ENCODE results near the gene DDX54. TPM values are rescaled to one million over a fixed set of nuclear protein-coding genes. Genes with fewer than 3 reads are reported as not detected.
"Not testable (repeated sequence)": the region's sequence is repeated elsewhere in the genome, so short reads cannot be mapped to it uniquely, and the experiment has no call there.

The DDX54 gene
- total RNA-seq, 1 experiment from 2014 or later: 24.4 TPM

GRCh38 chr12:113216027-113216426, 30.7 kb upstream of the DDX54 start:
- DNase-seq (ENCODE audit: low spot score): no peak

- DNase-seq (ENCODE audit: low spot score): peak; percentile 95
Observed at GRCh38 chr12:113214895-113215400, 29.7 kb upstream of the DDX54 start.

GRCh38 chr12:113211160-113211559, 25.9 kb upstream of the DDX54 start:
- DNase-seq (ENCODE audit: low spot score): no peak

- peak; percentile 63 for DNase-seq (ENCODE audit: low spot score)
Observed at GRCh38 chr12:113208041-113208934, 23.0 kb upstream of the DDX54 start.

- no peak for DNase-seq (ENCODE audit: low spot score)
Observed at GRCh38 chr12:113207613-113208040, 22.3 kb upstream of the DDX54 start.

- not testable (repeated sequence) for DNase-seq (ENCODE audit: low spot score)
Observed at GRCh38 chr12:113206802-113207201, 21.5 kb upstream of the DDX54 start.

- no peak for DNase-seq (ENCODE audit: low spot score)
Observed at GRCh38 chr12:113204804-113205203, 19.5 kb upstream of the DDX54 start.

- DNase-seq (ENCODE audit: low spot score): no peak
Observed at GRCh38 chr12:113203852-113204760, 18.8 kb upstream of the DDX54 start.

GRCh38 chr12:113202300-113203075, 17.2 kb upstream of the DDX54 start:
- DNase-seq (ENCODE audit: low spot score): no peak

GRCh38 chr12:113201187-113202177, 16.2 kb upstream of the DDX54 start:
- DNase-seq (ENCODE audit: low spot score): no peak

- DNase-seq (ENCODE audit: low spot score): no peak
Observed at GRCh38 chr12:113200021-113200797, 14.9 kb upstream of the DDX54 start.

- no peak for DNase-seq (ENCODE audit: low spot score)
Observed at GRCh38 chr12:113198296-113198695, 13.0 kb upstream of the DDX54 start.

- no peak for DNase-seq (ENCODE audit: low spot score)
Observed at GRCh38 chr12:113197518-113198077, 12.3 kb upstream of the DDX54 start.

GRCh38 chr12:113196990-113197389, 11.7 kb upstream of the DDX54 start:
- DNase-seq (ENCODE audit: low spot score): peak; percentile 72

GRCh38 chr12:113196582-113196981, 11.3 kb upstream of the DDX54 start:
- DNase-seq (ENCODE audit: low spot score): no peak

- no peak for DNase-seq (ENCODE audit: low spot score)
Observed at GRCh38 chr12:113195598-113195997, 10.3 kb upstream of the DDX54 start.

- DNase-seq (ENCODE audit: low spot score): no peak
Observed at GRCh38 chr12:113194971-113195391, 9.7 kb upstream of the DDX54 start.

- no peak for DNase-seq (ENCODE audit: low spot score)
Observed at GRCh38 chr12:113191227-113191626, 5.9 kb upstream of the DDX54 start.

GRCh38 chr12:113190761-113191160, 5.5 kb upstream of the DDX54 start:
- DNase-seq (ENCODE audit: low spot score): peak; percentile 57
